Natural killer cell (primary cell): ENCODE measurements around the gene CEP89. TPM values are rescaled to one million over a fixed set of nuclear protein-coding genes. Genes with fewer than 3 reads are reported as not detected.

Experiments used
- ATAC-seq, 3 donors: fragments of 150-1000 bp in 2 of 3; fragments of 200-7000 bp in 1 of 3; cut with Tn5 transposase; 1 replicate in 1 of 3; 2 replicates in 2 of 3; pipeline ENCODE4 v1.10.0; 2021; ENCODE audit warnings: mild to moderate bottlenecking in 2 of 3, moderate library complexity in 2 of 3
- DNase-seq, 2 donors: peaks; one replicate each; pipeline versions ENCODE4 v3.0.0 to v3.0.0-alpha.2; 2013 to 2021; ENCODE audit warnings: mixed read lengths in 1 of 2
- H3K27ac ChIP-seq: one replicate; pipeline ENCODE4 v1.5.1; 2013; ENCODE audit warnings: mild to moderate bottlenecking, low read length
- H3K27me3 ChIP-seq: one replicate; pipeline ENCODE4 v1.6.1; 2013; ENCODE audit warnings: low read length; ENCODE audit not compliant: control insufficient read depth, insufficient read depth
- H3K36me3 ChIP-seq: one replicate; pipeline ENCODE4 v1.6.1; 2013; ENCODE audit warnings: low read length; ENCODE audit not compliant: control insufficient read depth, insufficient read depth
- H3K4me1 ChIP-seq: one replicate; pipeline ENCODE4 v1.6.1; 2013; ENCODE audit warnings: low read length; ENCODE audit not compliant: control insufficient read depth, insufficient read depth
- H3K4me3 ChIP-seq: one replicate; pipeline ENCODE4 v1.5.1; 2013; ENCODE audit warnings: low read length
- H3K9me3 ChIP-seq: one replicate; pipeline ENCODE4 v1.6.1; 2013; ENCODE audit warnings: low read length; ENCODE audit not compliant: control insufficient read depth, insufficient read depth
- H3K27ac Mint-ChIP-seq, 2 donors: one replicate each; pipeline ENCODE4 v1.8.0; 2022; ENCODE audit warnings: mild to moderate bottlenecking in 2 of 2, mixed read lengths in 2 of 2, moderate library complexity in 1 of 2
- H3K27me3 Mint-ChIP-seq, 2 donors: one replicate each; pipeline ENCODE4 v1.8.0; 2022; ENCODE audit warnings: low read depth in 2 of 2, mixed read lengths in 2 of 2
- H3K36me3 Mint-ChIP-seq: one replicate; pipeline ENCODE4 v1.8.0; 2022; ENCODE audit warnings: mixed read lengths
- H3K4me1 Mint-ChIP-seq, 2 donors: one replicate each; pipeline ENCODE4 v1.8.0; 2022; ENCODE audit warnings: mixed read lengths in 2 of 2
- H3K4me3 Mint-ChIP-seq: one replicate; pipeline ENCODE4 v1.8.0; 2022; ENCODE audit warnings: mild to moderate bottlenecking, moderate library complexity, mixed read lengths
- H3K9me3 Mint-ChIP-seq, 2 donors: one replicate each; pipeline ENCODE4 v1.8.0; 2022; ENCODE audit warnings: mixed read lengths in 2 of 2
- CTCF ChIP-seq: fragments of 200-600 bp; IDR thresholded peaks from one replicate; pipeline ENCODE4 v1.8.0; 2022; ENCODE audit warnings: antibody characterized with exemption
- WGBS: methylation state at CpG from one replicate; pipeline ENCODE4 v1.1.7; 2013; ENCODE audit warnings: missing lambda C conversion rate; ENCODE audit not compliant: insufficient coverage; 5-methylcytosine and 5-hydroxymethylcytosine counted together
- intact Hi-C: fragments of 100-400 bp; cut with micrococcal nuclease; formaldehyde crosslinking; loops from one replicate; pipeline ENCODE4 v1.14.2; 2022
- total RNA-seq, 4 donors: library from RNA; stranded (reverse); fragments of 120-200 nt in 1 of 4; gene quantifications; one replicate each; pipeline versions ENCODE4 v1.2.3 to v1.2.4, GENCODE V29; 2013 to 2022

Gene CEP89
- total RNA-seq, 3 donors from 2014 or later (not counting 1 experiment from before 2014, with no cell fraction given) = 7.6 to 12.0 (median 10.3) TPM

- peaks cover 3% of the 10 kb centered on the region for H3K36me3 ChIP-seq
- Mint-ChIP-seq H3K27me3 (no peaks in the 10 kb centered on the region), H3K36me3 (no peaks in the 10 kb centered on the region), H3K4me3 (no peak overlapping the region), H3K9me3 (no peaks in the 10 kb centered on the region), H3K27ac (no peak overlapping the region), H3K4me1 (peaks cover 0 to 4% of the 10 kb centered on the region in 2 donors)
- no peak overlapping the region for H3K4me3 ChIP-seq
- 93% methylated on average over 4 of the region's 7 CpGs for WGBS
- DNase-seq (no peak), ATAC-seq (no peak)
- H3K9me3 ChIP-seq = no peaks in the 10 kb centered on the region
- no peak for TF ChIP-seq CTCF
- no peaks in the 10 kb centered on the region for H3K4me1 ChIP-seq
- H3K27me3 ChIP-seq = no peaks in the 10 kb centered on the region
- intact Hi-C loops = no loop called here
- H3K27ac ChIP-seq = no peak overlapping the region
Measured at GRCh38 chr19:32875428-32875827, 96.3 kb downstream of the CEP89 start.

GRCh38 chr19:32874605-32875004 is 97.2 kb downstream of the CEP89 start:
- H3K27me3 ChIP-seq = no peaks in the 10 kb centered on the region
- no peaks in the 10 kb centered on the region for H3K27me3 Mint-ChIP-seq
- H3K27ac Mint-ChIP-seq = no peak overlapping the region
- no peaks in the 10 kb centered on the region for H3K36me3 Mint-ChIP-seq
- ATAC-seq (no peak), DNase-seq (no peak)
- H3K27ac ChIP-seq = no peak overlapping the region
- peaks cover 3% of the 10 kb centered on the region for H3K36me3 ChIP-seq
- WGBS = 82% methylated on average over 9 of the region's 9 CpGs
- H3K4me1 ChIP-seq = no peaks in the 10 kb centered on the region
- no peak overlapping the region for H3K4me3 ChIP-seq
- intact Hi-C loops = no loop called here
- H3K4me3 Mint-ChIP-seq = no peak overlapping the region
- H3K4me1 Mint-ChIP-seq = peaks cover 0 to 4% of the 10 kb centered on the region in 2 donors
- no peaks in the 10 kb centered on the region for H3K9me3 ChIP-seq
- no peak for TF ChIP-seq CTCF
- no peaks in the 10 kb centered on the region for H3K9me3 Mint-ChIP-seq

- no peak for TF ChIP-seq CTCF
- H3K4me1 Mint-ChIP-seq = peaks cover 0 to 4% of the 10 kb centered on the region in 2 donors
- H3K27me3 Mint-ChIP-seq = no peaks in the 10 kb centered on the region
- WGBS = 74% methylated on average over 16 of the region's 18 CpGs
- Histone ChIP-seq H3K27ac (no peak overlapping the region), H3K27me3 (no peaks in the 10 kb centered on the region), H3K9me3 (no peaks in the 10 kb centered on the region), H3K4me1 (no peaks in the 10 kb centered on the region), H3K4me3 (no peak overlapping the region), H3K36me3 (no peaks in the 10 kb centered on the region)
- DNase-seq (no peak), ATAC-seq (no peak)
- no peak overlapping the region for H3K4me3 Mint-ChIP-seq
- no peaks in the 10 kb centered on the region for H3K36me3 Mint-ChIP-seq
- H3K9me3 Mint-ChIP-seq = no peaks in the 10 kb centered on the region
- intact Hi-C loops = no loop called here
- no peak overlapping the region for H3K27ac Mint-ChIP-seq
Measured at GRCh38 chr19:32873247-32873959, 98.4 kb downstream of the CEP89 start.

GRCh38 chr19:32872391-32872790 is 99.4 kb downstream of the CEP89 start:
- Mint-ChIP-seq H3K4me3 (no peak overlapping the region), H3K27ac (no peak overlapping the region), H3K27me3 (no peaks in the 10 kb centered on the region), H3K9me3 (no peaks in the 10 kb centered on the region), H3K4me1 (peaks cover 0 to 4% of the 10 kb centered on the region in 2 donors), H3K36me3 (no peaks in the 10 kb centered on the region)
- H3K9me3 ChIP-seq = no peaks in the 10 kb centered on the region
- no peak overlapping the region for H3K27ac ChIP-seq
- H3K4me1 ChIP-seq = no peaks in the 10 kb centered on the region
- intact Hi-C loops = no loop called here
- 87% methylated on average over 3 of the region's 3 CpGs for WGBS
- H3K4me3 ChIP-seq = no peak overlapping the region
- no peak for TF ChIP-seq CTCF
- no peaks in the 10 kb centered on the region for H3K36me3 ChIP-seq
- no peaks in the 10 kb centered on the region for H3K27me3 ChIP-seq
- DNase-seq (no peak), ATAC-seq (no peak)
